ENCODE data around the gene RNF212.
"Not testable (repeated sequence)": the region's sequence is repeated elsewhere in the genome, so short reads cannot be mapped to it uniquely, and the experiment has no call there.

Gene RNF212

GRCh38 chr4:1061056-1061700 lies 52.2 kb downstream of the RNF212 start:
- DNase-seq: peak; percentile 20

- DNase-seq: peak; percentile 17
Measured at GRCh38 chr4:1060621-1061020, 52.7 kb downstream of the RNF212 start.

GRCh38 chr4:1060121-1060520 lies 53.2 kb downstream of the RNF212 start:
- DNase-seq: no peak

- DNase-seq: peak; percentile 14
Measured at GRCh38 chr4:1058997-1059665, 54.2 kb downstream of the RNF212 start.

GRCh38 chr4:1058198-1058996 lies 55.0 kb downstream of the RNF212 start:
- peak; percentile 8 for DNase-seq

GRCh38 chr4:1057403-1057745 lies 56.0 kb downstream of the RNF212 start:
- no peak for DNase-seq

- DNase-seq: peak; percentile 14
Measured at GRCh38 chr4:1056671-1057402, 56.5 kb downstream of the RNF212 start.

GRCh38 chr4:1055721-1056590 lies 57.4 kb downstream of the RNF212 start:
- peak; percentile 61 for DNase-seq

GRCh38 chr4:1055243-1055701 lies 58.1 kb downstream of the RNF212 start:
- DNase-seq: peak; percentile 19

GRCh38 chr4:1054696-1055242 lies 58.6 kb downstream of the RNF212 start:
- DNase-seq: not testable (repeated sequence)

GRCh38 chr4:1053891-1054290 lies 59.5 kb downstream of the RNF212 start:
- not testable (repeated sequence) for DNase-seq

GRCh38 chr4:1053080-1053661 lies 60.2 kb downstream of the RNF212 start:
- peak; percentile 55 for DNase-seq

GRCh38 chr4:1052231-1052671 lies 61.1 kb downstream of the RNF212 start:
- no peak for DNase-seq

- no peak for DNase-seq
Measured at GRCh38 chr4:1051472-1051871, 61.9 kb downstream of the RNF212 start.

- peak; percentile 38 for DNase-seq
Measured at GRCh38 chr4:1050486-1051213, 62.7 kb downstream of the RNF212 start.

GRCh38 chr4:1049591-1049905 lies 63.8 kb downstream of the RNF212 start:
- DNase-seq: no peak

GRCh38 chr4:1048773-1049590 lies 64.4 kb downstream of the RNF212 start:
- DNase-seq: no peak

- no peak for DNase-seq
Measured at GRCh38 chr4:1047976-1048772, 65.2 kb downstream of the RNF212 start.
